Measurements from ENCODE around the gene ACSL4.
"Not testable (repeated sequence)": the region's sequence is repeated elsewhere in the genome, so short reads cannot be mapped to it uniquely, and the experiment has no call there.

The ACSL4 gene

DNA sequence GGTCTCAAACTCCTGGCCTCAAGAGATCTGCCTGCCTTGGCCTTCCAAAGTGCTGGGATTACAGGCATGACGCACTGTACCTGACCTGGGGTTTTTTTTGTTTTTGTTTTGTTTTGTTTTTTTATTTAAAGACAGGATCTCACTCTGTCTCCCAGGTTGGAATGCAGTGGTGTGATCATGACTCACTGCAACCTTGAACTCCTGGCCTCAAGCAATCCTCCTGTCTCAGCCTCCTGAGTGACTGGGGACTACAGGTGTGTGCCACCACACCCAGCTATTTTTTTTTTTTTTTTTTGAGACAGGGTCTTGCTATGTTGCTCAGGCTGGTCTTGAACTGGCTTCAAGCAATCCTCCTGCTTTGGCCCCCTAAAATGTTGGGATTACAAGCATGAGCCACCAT is 8.1 kb downstream of the ACSL4 start:
- DNase-seq: not testable (repeated sequence)

- DNase-seq: no peak
Observed at GRCh38 chrX:109720947-109721346, 12.1 kb downstream of the ACSL4 start.

- no peak for DNase-seq
Observed at GRCh38 chrX:109719264-109719663, 13.8 kb downstream of the ACSL4 start.

- DNase-seq: no peak
Observed at GRCh38 chrX:109716431-109717028, 16.5 kb downstream of the ACSL4 start.

- no peak for DNase-seq
Observed at GRCh38 chrX:109714340-109714958, 18.6 kb downstream of the ACSL4 start.

DNA sequence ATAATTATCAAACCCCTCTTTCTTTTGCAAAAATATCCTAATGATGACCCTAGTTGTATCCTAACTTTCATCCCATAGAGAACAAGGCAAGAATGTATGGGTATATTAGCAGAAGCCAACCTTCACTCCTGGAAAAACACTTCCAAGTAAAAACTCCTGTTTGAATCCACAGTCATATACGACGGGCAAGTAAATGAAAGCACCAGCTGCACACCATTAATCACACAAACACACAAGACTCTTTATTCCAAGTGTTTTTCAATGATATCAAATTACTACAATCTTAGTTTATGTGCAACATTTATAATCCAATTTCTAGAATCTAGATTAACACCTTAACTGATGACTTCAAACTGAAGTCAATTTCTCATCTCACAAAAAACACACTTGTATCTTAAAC is 22.9 kb downstream of the ACSL4 start:
- DNase-seq: no peak

DNA sequence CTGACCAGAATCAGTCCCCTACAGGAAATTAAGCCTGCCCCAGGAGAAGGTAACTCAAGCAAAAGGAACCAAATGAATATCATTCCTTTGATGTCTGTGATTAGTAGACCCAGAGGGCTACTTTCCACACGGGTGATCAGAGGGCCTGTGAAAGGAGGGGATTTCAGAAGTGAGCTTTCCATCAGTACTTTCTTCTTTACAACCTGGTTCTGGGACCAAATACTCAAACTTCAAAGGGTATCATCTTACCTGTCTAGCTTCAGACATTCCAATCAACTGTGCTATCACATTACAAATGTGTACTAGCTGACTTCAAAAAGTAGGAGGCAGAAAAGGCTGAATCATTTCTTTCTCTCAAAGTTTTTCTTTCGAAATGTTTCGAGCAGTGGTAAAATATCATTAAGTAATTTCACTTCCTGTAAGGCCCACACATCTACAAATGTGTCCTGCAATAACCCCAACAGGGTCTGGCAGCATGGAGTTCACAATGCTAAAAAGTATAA is 23.9 kb downstream of the ACSL4 start:
- no peak for DNase-seq

- no peak for DNase-seq
Observed at GRCh38 chrX:109707720-109708119, 25.3 kb downstream of the ACSL4 start.

GRCh38 chrX:109707319-109707718 is 25.7 kb downstream of the ACSL4 start:
- no peak for DNase-seq

DNA sequence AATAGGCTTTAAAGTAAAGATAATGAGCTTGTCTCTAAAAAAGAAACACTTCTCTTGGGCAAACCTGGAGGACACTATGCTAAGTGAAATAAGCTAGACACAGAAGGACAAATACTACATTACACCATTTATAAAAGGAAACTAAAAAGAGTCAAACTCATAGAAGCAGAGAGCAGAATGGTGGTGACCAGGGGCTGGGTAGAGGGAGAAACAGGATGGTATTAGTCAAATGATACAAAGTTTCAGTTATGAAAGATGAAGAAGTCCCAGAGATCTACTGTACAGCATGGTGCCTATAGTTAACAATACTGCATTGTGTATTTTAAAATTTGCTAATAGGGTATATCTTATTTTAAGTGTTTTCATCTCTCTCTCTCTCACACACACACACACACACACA is 28.5 kb downstream of the ACSL4 start:
- no peak for DNase-seq

DNA sequence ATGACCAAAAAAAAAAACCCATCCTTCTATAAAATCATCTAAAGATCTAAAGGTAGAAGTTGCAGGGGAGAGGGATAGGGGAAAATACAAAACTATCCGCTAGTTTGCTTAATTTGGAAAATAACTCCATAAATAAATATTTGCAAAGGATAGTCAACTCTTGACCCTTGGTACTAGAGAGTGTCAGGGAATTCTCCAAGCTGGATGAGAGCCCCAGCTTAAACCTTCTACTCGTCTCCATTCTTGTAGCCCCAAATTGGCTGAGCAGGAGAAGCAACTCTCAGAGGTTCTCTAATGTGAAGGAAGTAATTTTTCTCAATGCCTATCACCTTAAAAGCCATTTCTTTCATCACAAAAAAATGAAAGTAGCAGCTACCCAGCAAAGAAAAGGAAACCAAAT is 35.2 kb downstream of the ACSL4 start:
- DNase-seq: no peak

GRCh38 chrX:109696146-109696740 is 36.8 kb downstream of the ACSL4 start:
- DNase-seq: no peak

DNA sequence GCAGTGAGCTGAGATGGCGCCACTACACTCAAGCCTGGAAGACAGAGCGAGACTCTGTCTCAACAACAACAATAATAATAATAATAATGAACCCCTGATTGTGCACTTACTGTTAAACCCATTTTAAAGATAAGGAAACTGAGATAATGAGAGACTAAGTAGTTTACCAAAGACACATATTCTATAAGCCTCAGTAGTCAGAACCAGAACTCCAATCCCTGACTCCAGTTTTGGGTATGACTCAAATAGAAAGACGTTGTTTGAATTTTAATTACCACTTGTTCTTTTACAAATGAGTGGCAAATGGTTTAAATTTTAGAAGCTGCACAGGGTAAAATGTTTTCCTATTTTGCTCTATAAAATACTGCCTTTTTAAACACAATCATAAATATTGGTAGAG is 37.4 kb downstream of the ACSL4 start:
- DNase-seq: no peak

DNA sequence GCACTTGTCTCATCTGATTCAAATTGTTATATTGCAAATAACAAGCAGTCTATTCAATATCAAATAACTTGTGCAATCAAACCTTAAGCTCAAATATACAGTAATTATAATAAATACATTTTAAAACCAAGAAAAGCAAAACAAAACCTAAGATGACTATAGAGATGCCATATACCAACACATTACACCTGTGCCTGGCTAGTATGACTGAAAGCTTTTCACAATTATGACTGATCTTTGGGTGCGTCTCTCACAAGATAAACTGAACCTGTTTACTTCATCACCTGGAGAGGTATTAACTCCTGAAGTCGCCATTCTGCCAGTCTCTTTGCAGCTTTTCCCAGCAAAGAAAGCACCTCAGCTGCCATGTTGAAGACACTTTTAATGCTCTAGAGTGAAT is 41.3 kb downstream of the ACSL4 start:
- no peak for DNase-seq

- DNase-seq: no peak
Observed at GRCh38 chrX:109691277-109691676, 41.8 kb downstream of the ACSL4 start.

DNA sequence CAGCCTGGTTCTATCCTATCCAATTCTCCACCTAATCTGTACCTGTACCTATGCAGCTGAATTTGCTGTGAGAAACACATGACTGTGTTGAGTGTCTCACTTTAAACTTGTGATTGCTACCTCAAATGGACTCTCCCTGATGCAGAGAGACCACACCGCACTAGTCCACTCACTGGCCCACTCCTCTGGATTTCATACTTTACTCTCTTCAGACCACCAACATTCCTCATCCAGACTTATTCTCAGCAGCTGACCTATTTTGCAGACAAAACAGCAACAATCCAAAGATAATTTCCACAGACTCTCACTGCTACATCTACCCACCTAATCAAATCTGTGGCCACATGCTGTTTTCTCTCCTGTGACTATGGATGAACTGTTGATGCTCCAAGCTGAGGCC is 45.2 kb downstream of the ACSL4 start:
- no peak for DNase-seq

- no peak for DNase-seq
Observed at GRCh38 chrX:109685656-109686078, 47.4 kb downstream of the ACSL4 start.

DNA sequence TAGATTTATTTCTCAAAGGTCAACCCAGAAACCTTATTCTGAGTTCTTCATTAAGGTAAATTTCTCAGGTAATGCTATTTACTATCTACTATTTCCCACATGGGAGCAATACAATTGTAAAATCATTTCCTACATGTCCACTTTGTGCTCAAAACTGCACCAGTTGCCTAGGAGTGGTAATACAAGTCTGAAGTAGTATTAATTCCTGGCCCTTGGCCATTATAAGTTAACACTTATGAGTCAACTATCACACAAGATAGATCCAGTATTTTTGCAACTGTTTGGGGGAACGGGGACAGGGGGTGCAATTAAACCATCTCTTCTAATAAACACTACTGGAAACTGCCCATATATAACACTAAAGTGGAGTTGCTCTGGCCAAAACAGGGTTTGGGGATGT is 48.9 kb downstream of the ACSL4 start:
- DNase-seq: no peak

DNA sequence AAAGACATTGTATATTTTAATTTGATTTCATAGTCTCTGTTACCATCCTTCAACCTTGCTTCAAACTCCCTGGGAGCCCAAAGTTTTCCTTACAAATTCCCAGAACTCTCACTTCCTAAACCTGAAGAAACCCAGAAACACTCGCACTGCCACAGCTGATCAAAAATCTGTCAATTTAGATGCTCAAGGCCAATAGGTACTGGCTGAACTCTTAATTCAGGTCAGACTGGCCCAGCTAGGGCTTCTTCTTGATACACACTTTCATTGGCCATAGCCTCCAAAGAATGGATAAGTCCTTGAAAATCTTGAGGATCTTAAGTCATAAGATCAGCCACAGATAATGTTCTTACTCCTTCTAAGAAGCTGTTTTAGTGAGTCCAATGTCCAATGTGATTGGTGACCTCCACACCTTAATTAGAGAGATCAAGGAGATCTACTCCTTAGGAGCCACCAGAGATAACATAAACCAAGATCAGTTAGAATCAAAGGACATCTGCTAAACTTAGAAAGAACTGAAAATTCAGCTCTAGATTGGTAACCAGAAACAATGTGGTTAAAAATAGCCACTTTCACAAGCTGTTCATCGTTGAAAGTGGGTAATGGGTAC is 51.5 kb downstream of the ACSL4 start:
- DNase-seq: no peak

DNA sequence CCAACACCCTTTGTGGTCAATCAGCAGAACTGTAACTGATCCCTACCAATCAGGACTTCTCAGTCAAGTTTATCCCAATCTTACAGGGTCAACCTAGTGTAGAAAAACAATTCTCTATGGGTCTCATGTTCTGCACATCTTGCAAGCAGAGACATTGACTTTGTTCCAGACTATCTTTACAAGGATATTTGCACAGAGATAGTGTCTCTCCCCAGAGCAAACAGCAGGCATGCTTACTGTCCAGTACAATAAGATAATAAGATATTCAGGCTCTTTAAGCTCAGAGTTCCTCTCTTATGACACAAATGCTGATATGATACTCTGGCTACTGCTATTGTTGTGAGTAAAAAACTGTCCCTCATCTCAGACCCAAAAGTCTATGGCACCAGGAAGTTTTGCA is 53.2 kb downstream of the ACSL4 start:
- no peak for DNase-seq

DNA sequence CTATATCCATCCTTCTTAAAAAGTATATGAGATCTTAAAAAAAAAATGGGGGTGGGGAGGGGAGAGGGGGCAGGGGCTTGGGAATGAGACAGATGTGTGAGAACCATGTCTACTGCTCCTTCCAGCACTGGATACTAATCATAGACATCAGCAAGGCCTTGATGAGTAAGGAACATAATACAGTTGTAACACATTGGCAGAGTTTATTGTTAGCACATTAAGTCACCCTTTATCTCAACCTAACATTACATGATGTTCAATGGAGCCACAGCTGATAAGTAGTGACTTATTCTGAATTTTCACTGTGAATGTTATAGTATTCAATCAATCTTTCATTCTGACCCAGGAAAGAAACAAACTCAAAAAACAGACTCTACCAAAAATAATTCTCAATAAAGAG is 60.8 kb downstream of the ACSL4 start:
- no peak for DNase-seq

- not testable (repeated sequence) for DNase-seq
Observed at GRCh38 chrX:109671170-109671569, 61.9 kb downstream of the ACSL4 start.

- DNase-seq: no peak
Observed at GRCh38 chrX:109667986-109668385, 65.1 kb downstream of the ACSL4 start.

Measured in GOT3 (cell line).